ENCODE data around the gene LIPA. TPM values are rescaled to one million over a fixed set of nuclear protein-coding genes. Genes with fewer than 3 reads are reported as not detected.
"Not testable (repeated sequence)": the region's sequence is repeated elsewhere in the genome, so short reads cannot be mapped to it uniquely, and the experiment has no call there.

The LIPA gene
- total RNA-seq, 1 donor from 2014 or later: 40.9 TPM

- DNase-seq (ENCODE audit: low read depth, low spot score): no peak
These were observed 40.7 kb downstream of the LIPA start for GRCh38 chr10:89210794-89211425.

- DNase-seq (ENCODE audit: low read depth, low spot score): no peak
These were observed 41.9 kb downstream of the LIPA start for GRCh38 chr10:89209718-89210117.

GRCh38 chr10:89207801-89208551 lies 43.6 kb downstream of the LIPA start:
- no peak for DNase-seq (ENCODE audit: low read depth, low spot score)

DNA sequence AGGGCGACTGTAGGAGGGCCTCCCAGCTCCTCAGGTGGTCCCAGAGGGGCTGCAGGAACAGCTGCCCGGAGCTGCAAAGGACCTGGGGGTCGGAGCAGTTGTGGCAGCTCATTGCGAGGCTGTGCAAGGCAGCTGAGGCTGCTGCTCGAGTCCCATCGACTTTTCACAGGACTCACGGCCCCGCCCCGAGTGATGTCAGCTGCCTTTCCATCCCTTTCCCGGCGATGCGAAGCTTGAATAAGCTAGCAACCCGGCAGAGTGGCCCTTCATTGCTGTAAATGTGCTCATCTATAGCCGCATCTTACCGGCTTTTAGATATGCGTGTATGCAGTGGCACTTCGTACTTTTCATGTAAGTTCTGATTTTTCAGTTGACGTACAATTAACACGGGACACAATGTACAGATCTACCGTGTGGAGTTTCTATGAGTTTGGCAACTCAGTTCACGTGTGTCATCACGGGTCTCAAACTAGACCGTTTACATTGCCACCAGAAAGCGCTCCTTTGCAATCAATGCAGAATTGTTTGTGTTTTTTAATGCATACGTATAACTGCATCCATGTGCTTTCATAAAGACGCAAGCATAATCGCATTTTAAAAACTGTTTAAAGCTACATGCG lies 44.3 kb downstream of the LIPA start, which contains the start of gene CH25H:
Gene CH25H (minus strand): TSS at position 137 of the 620 bp plus-strand sequence. CDS start 25 bp downstream, at position 112.
- DNase-seq (ENCODE audit: low read depth, low spot score): peak; percentile 44

- DNase-seq (ENCODE audit: low read depth, low spot score): no peak
These were observed 45.0 kb downstream of the LIPA start for GRCh38 chr10:89206402-89207180.

GRCh38 chr10:89204621-89205185 lies 46.9 kb downstream of the LIPA start:
- DNase-seq (ENCODE audit: low read depth, low spot score): no peak

- DNase-seq (ENCODE audit: low read depth, low spot score): no peak
These were observed 48.3 kb downstream of the LIPA start for GRCh38 chr10:89203237-89203636.

GRCh38 chr10:89202033-89202425 lies 49.5 kb downstream of the LIPA start:
- DNase-seq (ENCODE audit: low read depth, low spot score): no peak

DNA sequence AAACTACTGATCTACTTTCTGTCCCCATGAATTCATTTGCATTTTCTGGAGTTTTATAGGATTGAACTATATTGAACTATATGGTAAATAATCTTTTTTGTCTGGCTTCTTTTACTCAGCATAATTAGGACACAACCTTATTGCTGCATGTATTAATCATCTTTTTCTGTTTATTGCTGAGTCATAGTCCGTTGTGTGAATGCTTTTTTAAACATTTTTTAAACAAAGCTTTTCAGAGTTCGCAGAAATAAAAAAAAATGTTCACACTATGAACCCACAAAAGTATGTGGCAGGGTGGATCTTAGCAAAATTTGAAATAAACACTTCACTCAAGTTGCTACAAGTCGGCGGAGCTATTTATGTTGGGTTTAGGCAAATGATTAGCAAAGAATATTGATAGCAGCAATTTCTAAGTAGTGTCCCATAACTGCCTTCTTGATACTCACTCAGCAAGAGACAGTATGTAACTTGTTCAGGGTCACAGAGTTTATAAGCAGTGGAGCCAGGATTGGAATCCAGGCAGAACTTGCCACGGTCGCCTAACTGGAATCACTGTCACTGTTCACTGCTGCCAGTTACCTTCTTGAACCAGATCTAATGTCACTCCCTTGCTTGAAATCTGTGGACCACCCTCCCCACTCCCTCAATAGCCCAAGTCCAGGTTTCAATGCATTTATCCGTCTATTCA lies 50.1 kb downstream of the LIPA start:
- no peak for DNase-seq (ENCODE audit: low read depth, low spot score)

DNA sequence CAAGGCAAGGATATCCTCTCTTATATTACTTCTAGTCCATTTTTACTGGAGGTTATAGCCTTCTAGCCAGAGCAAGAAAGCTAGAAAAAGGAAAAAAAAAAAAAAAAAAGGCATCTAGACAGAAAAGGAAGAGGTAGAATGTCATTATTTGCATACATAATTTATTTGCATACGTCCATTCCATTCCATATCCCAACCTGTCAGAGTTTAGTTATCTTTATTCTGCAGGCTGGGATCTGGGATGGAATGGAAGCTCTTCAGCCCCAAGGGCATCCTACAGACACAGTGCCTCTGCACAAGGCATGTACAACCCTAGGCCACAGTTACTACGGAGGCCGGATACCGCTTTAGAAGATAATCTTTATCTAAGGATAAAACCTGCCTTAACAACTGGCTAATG lies 54.1 kb downstream of the LIPA start:
- DNase-seq (ENCODE audit: low read depth, low spot score): no peak

GRCh38 chr10:89191301-89191700 lies 60.3 kb downstream of the LIPA start:
- not testable (repeated sequence) for DNase-seq (ENCODE audit: low read depth, low spot score)

- no peak for DNase-seq (ENCODE audit: low read depth, low spot score)
These were observed 62.3 kb downstream of the LIPA start for GRCh38 chr10:89189211-89189734.

DNA sequence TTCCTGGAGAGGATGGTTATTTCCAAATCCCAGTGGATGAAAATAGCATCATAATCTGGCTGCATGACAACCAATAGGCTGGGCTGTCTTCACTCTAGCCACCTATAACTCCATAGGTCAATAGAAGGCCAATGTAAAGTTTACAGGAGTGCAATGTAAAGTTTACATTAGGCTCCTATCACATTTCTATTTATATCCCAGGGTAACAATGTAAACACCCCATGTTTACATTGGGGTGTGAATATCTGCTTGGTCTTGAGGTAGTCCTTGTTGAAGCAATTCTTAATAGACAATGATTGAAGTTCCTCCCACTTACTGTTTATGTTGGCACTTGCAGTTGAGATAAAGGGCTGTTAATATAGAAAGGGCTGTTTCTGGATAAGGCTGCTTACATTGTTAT lies 65.9 kb downstream of the LIPA start:
- no peak for DNase-seq (ENCODE audit: low read depth, low spot score)

DNA sequence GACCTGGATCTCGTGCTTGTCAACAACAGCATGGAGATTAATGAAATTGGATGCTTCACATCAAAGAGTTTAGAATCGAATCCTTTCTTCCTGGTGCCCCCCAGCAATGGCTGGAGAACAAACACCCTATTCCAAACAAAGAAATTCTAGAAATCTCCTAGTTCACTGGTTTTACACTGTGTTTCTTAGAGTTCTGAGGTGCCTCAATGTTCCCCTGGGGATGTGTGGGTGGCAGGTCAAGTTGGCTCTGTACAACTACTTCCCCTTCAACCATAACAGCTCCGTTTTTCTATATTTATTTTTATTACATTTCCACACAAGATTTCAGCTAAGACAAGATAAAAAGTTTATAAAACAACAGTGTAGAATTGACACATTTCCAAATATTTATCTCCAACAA lies 66.9 kb downstream of the LIPA start:
- no peak for DNase-seq (ENCODE audit: low read depth, low spot score)

GRCh38 chr10:89183571-89183970 lies 68.0 kb downstream of the LIPA start:
- DNase-seq (ENCODE audit: low read depth, low spot score): no peak

DNA sequence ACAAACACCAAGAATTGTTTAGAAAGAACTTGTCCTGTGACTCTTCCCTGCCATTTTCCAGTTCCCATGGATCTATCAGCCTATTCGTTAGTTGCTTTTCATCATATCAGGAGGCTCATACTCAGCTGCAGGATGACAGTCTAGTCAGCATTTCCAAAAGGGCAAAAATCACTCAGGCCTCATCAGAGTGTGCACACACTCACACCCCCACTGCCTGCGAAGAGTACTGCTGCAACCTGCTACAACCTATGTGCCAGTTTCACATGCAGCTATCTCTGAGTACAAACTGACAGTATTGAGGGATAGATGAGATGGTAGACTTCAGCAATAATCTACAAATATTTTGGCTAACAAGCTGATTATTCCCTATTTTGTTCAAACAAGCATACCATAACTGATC lies 68.7 kb downstream of the LIPA start:
- no peak for DNase-seq (ENCODE audit: low read depth, low spot score)

DNA sequence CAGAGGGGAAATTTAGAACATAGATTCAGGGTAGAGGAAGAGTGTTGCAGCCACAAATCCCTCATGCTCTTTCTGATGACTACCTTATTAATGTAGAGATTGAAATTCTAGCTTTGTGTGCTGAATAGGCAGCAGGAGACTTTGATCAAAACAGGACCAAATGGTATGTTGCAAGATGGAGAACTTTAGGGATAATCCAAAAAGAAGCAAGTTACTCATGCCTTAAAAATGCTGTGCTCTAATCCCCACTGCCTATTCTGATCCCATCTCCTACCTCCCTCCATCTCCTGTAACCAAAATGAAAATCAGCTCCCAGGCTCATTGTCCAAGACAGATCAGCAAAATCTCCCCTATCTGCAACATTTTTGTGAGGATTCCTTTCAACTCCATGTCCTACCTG lies 75.8 kb downstream of the LIPA start:
- DNase-seq (ENCODE audit: low read depth, low spot score): no peak

GRCh38 chr10:89173075-89173474 lies 78.5 kb downstream of the LIPA start:
- DNase-seq (ENCODE audit: low read depth, low spot score): no peak

DNA sequence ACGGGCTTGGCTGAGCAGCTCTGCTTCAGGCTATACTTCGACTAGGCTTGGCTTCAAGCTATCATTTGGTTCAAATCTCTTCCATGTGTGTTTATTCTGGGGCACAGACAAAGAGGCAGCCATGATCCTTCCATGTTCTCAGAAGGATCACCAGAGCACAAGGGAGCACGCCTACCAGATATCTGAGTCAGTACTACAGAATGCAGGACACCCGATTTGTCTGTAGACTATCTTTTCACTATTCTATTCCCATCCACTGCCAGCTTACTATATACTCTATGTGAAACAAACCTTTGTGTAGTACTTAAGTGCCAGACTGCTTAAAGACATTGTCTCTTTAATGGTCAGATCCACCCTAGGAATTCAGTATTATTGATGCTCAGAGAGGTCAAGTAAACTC lies 79.6 kb downstream of the LIPA start:
- no peak for DNase-seq (ENCODE audit: low read depth, low spot score)

DNA sequence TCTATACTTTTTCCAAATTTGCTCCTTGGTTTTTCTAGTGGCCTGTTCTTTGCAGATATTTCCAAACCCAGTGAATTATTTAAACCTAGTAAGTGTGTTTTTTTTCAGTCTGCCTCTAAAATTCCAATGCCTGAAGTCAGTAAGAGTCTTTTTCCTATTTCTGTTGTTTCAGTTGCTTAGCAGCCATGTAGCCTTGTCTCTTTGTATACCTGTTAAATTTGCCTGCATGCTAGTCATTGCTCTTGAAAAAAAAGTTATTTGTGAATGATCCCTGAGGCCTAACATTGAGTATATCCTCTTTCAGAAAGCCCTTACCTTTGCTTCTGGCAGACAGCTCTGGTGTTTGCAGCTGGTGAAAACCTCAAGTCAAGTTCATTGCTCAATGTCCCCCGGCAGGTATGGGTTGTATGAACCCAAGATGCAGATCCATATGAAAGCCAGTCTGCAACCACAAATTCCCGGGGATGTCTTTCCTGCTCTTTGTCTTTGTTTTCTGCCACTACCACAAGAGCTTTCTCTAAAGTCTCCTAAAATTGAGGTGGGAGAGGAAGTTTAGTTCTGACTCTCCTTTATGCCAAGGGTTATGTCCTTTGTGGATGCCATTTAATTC lies 80.2 kb downstream of the LIPA start:
- no peak for DNase-seq (ENCODE audit: low read depth, low spot score)

Measured in pulmonary artery endothelial cell (primary cell).